Activated B cell treated with CpG ODN at 0.5 μM for 24 hours (primary cell): Measurements from ENCODE around the gene RDH11. TPM values are rescaled to one million over a fixed set of nuclear protein-coding genes. Genes with fewer than 3 reads are reported as not detected.

ENCODE experiments used
- ATAC-seq: fragments of 200-7000 bp; cut with Tn5 transposase; one replicate; pipeline ENCODE4 v1.10.0; 2021; ENCODE audit warnings: low read depth, mild to moderate bottlenecking, moderate library complexity
- CTCF ChIA-PET: fragments of 350-600 bp; sonication (Branson Sonifier 250); formaldehyde crosslinking; loops from one replicate; lab custom pipeline; 2021; ENCODE audit warnings: antibody characterized with exemption; lab: Charles Lee
- POLR2A ChIA-PET: fragments of 350-600 bp; sonication (Branson Sonifier 250); formaldehyde crosslinking; loops from one replicate; lab custom pipeline; 2021; ENCODE audit warnings: antibody characterized with exemption; lab: Charles Lee
- DNase-seq: peaks from one replicate; pipeline ENCODE4 v3.0.0; 2022
- H3K27ac Mint-ChIP-seq: one replicate; pipeline ENCODE4 v1.8.0; 2020; ENCODE audit warnings: mixed read lengths
- H3K27me3 Mint-ChIP-seq: one replicate; pipeline ENCODE4 v1.8.0; 2021; ENCODE audit warnings: mixed read lengths
- H3K36me3 Mint-ChIP-seq: one replicate; pipeline ENCODE4 v1.8.0; 2021; ENCODE audit warnings: low read depth, mixed read lengths
- H3K4me1 Mint-ChIP-seq: one replicate; pipeline ENCODE4 v1.8.0; 2021; ENCODE audit warnings: mixed read lengths
- H3K4me3 Mint-ChIP-seq: one replicate; pipeline ENCODE4 v1.8.0; 2020; ENCODE audit warnings: mild to moderate bottlenecking, mixed read lengths
- H3K9me3 Mint-ChIP-seq: one replicate; pipeline ENCODE4 v1.8.0; 2020; ENCODE audit warnings: mixed read lengths
- intact Hi-C: fragments of 100-400 bp; cut with micrococcal nuclease; formaldehyde crosslinking; loops from one replicate; pipeline ENCODE4 v1.15.1; 2024
- total RNA-seq: library from RNA; stranded (reverse); gene quantifications from 2 replicates; pipeline ENCODE4 v1.2.3, GENCODE V29; 2022
- TF ChIP-seq, protein P1 (sequence below): fragments of 200-600 bp; IDR thresholded peaks from one replicate; pipeline ENCODE4 v1.8.0; 2022; ENCODE audit warnings: antibody characterized with exemption, mild to moderate bottlenecking

Gene RDH11
- total RNA-seq, 1 donor from 2014 or later = 34.7 TPM

DNA sequence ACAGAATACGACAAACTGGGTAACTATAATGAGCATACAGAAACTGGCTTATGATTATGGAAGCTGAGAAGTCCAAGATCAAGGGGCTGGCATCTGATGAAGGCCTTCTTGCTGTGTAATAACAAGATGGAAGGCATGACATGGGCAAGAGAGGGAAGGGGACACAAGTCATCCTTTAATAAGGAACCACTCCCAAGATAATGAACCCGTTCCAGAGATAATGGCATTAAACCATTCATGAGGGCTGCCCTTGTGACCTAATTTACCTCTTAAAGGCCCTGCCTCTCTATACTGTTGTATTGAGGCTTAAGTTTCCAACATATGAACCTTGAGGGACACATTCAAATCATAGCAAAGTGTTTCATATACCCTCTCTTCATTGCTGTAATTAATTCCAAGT, 16.6 kb downstream of the RDH11 start:
- POLR2A ChIA-PET = no interaction called here
- intact Hi-C loops = no loop called here
- ATAC-seq = no peak
- peaks cover 14% of the 10 kb centered on the region for H3K4me1 Mint-ChIP-seq
- H3K36me3 Mint-ChIP-seq = peaks cover 49% of the 10 kb centered on the region
- no peaks in the 10 kb centered on the region for H3K9me3 Mint-ChIP-seq
- no peak overlapping the region for H3K4me3 Mint-ChIP-seq
- CTCF ChIA-PET = no interaction called here
- TF ChIP-seq, protein P1, sequence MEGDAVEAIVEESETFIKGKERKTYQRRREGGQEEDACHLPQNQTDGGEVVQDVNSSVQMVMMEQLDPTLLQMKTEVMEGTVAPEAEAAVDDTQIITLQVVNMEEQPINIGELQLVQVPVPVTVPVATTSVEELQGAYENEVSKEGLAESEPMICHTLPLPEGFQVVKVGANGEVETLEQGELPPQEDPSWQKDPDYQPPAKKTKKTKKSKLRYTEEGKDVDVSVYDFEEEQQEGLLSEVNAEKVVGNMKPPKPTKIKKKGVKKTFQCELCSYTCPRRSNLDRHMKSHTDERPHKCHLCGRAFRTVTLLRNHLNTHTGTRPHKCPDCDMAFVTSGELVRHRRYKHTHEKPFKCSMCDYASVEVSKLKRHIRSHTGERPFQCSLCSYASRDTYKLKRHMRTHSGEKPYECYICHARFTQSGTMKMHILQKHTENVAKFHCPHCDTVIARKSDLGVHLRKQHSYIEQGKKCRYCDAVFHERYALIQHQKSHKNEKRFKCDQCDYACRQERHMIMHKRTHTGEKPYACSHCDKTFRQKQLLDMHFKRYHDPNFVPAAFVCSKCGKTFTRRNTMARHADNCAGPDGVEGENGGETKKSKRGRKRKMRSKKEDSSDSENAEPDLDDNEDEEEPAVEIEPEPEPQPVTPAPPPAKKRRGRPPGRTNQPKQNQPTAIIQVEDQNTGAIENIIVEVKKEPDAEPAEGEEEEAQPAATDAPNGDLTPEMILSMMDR = no peak
- no peak overlapping the region for H3K27ac Mint-ChIP-seq
- H3K27me3 Mint-ChIP-seq = no peaks in the 10 kb centered on the region
- no peak for DNase-seq

DNA sequence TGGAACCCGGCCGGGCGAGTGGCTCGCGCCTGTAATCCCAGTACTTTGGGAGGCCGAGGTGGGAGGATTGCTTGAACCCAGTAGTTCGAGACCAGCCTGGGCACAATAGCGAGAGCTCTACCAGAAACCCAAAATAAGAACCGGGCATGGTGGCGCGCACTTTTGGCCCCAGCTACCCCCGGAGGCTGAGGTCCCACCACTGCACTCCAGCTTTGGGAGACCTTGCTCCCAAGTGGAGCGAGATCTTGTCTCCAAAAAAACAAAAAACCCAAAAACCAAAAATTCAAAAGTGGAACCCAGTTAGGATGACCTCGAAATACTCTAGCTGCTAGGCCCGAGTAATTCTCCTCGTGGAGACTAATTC, 20.4 kb downstream of the RDH11 start:
- H3K9me3 Mint-ChIP-seq = no peaks in the 10 kb centered on the region
- no peak for ATAC-seq
- peak overlapping the region; percentile 89 for H3K4me3 Mint-ChIP-seq
- CTCF ChIA-PET = interaction anchor here (1.1 kb wide), 1 partner anchor 29 kb away, joined by 4 read pairs; no protein-coding TSS in a partner anchor
- H3K36me3 Mint-ChIP-seq = peaks cover 23% of the 10 kb centered on the region
- intact Hi-C loops = loop anchor here (2.0 kb wide), 1 partner anchor 186 kb away; the partner anchor contains the start of gene TMEM229B
- TF ChIP-seq, protein P1 = no peak
- DNase-seq = no peak
- no peaks in the 10 kb centered on the region for H3K27me3 Mint-ChIP-seq
- H3K4me1 Mint-ChIP-seq = peaks cover 33% of the 10 kb centered on the region
- POLR2A ChIA-PET = interaction anchor here (0.6 to 2.6 kb wide), 5 partner anchors 20 to 316 kb away, joined by 3 to 21 read pairs (median 7); partner anchors contain the start of genes ATP6V1D, EIF2S1, PIGH and RDH11
- H3K27ac Mint-ChIP-seq = peak overlapping the region; percentile 89

DNA sequence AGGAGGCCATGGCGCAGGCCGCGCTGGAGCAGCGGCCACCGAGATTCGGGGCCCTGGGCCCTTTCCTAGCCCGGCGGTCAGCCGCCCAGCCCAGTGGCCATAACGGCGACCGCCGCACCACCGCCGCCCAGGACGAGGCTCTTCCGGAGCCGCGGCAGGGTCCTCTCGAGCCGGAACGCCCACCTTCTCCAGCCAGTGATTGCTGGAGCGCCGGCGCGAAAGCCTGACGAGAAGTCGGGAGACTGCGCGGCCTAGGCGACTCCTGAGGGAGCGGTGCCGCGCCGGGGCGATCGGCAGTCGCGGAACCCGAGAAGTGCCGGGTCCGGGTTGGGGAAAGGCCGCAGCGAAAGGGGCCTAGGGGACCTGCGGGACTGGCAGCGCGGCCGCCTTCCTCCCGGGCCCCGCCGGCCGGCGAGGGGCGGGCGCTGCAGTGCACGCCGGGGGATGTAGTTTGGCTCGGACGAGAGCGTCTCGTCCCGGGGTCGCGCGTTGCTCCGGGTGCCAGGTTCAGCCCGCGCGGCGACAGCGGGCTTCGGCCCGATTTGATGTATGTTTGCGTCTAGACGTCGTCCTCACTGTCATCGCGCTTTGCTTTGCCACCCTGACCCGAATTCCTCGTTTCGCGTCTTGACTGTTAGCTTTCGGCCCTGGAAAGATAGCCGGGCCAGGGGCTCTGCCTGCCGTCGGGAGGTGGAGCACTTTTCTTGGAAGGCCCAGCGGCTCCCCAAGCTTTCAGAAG, 20.9 kb downstream of the RDH11 start, which contains the start of gene VTI1B:
TSS of gene VTI1B (minus strand) at position 153 of the 739 bp plus-strand sequence. CDS start at position 10, 143 bp downstream.
- no peaks in the 10 kb centered on the region for H3K9me3 Mint-ChIP-seq
- H3K36me3 Mint-ChIP-seq = peaks cover 19% of the 10 kb centered on the region
- intact Hi-C loops = loop anchor here (1.0 to 2.0 kb wide), 6 partner anchors 21 to 314 kb away; partner anchors contain the start of genes ARG2, EIF2S1, PIGH and RDH11
- peak within 1 kb of the TSS; percentile 89 for H3K4me3 Mint-ChIP-seq
- DNase-seq (peak; percentile 86), ATAC-seq (peak; percentile 93)
- ChIA-PET CTCF (interaction anchor here (0.9 to 1.1 kb wide), 2 partner anchors 19 to 90 kb away, joined by 3 to 4 read pairs; no protein-coding TSS in a partner anchor), POLR2A (interaction anchor here (0.6 to 2.6 kb wide), 8 partner anchors 20 to 315 kb away, joined by 3 to 21 read pairs (median 7); partner anchors contain the start of genes ARG2, ATP6V1D, EIF2S1 and PIGH)
- TF ChIP-seq, protein P1 = no peak
- H3K27ac Mint-ChIP-seq = peak within 1 kb of the TSS; percentile 89
- H3K4me1 Mint-ChIP-seq = peaks cover 36% of the 10 kb centered on the region
- H3K27me3 Mint-ChIP-seq = no peaks in the 10 kb centered on the region

DNA sequence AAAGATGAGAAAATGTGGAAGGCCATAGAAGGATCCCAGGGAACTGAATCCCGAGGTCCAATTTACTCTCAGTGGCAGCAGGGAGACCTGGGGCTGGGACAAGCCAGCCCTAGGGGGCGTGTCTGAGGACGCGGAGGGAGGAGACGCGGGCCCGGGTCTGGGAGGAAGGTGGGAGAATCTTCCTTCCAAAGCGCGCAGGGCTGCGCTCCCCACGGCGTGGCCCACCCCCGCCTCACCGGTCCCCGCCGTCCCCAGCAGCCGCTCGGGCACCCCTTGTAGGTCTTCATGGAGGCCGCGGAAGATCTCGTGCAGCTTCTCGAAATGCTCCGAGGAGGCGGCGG, 21.5 kb downstream of the RDH11 start:
- Mint-ChIP-seq H3K9me3 (no peaks in the 10 kb centered on the region), H3K27me3 (no peaks in the 10 kb centered on the region), H3K4me3 (peak overlapping the region; percentile 89), H3K27ac (peak overlapping the region; percentile 89), H3K4me1 (peaks cover 42% of the 10 kb centered on the region), H3K36me3 (peaks cover 19% of the 10 kb centered on the region)
- ATAC-seq (peak; percentile 54), DNase-seq (peak; percentile 47)
- ChIA-PET CTCF (interaction anchor here (0.9 to 1.1 kb wide), 2 partner anchors 18 to 90 kb away, joined by 3 to 4 read pairs; no protein-coding TSS in a partner anchor), POLR2A (interaction anchor here (1.0 to 2.6 kb wide), 4 partner anchors 21 to 142 kb away, joined by 4 to 21 read pairs (median 8); partner anchors contain the start of genes ARG2, PIGH, RDH11 and ZFYVE26)
- TF ChIP-seq, protein P1 = no peak
- intact Hi-C loops = loop anchor here (1.0 to 2.0 kb wide), 6 partner anchors 21 to 314 kb away; partner anchors contain the start of genes ARG2, EIF2S1, PIGH and RDH11
